ENCODE measurements around the gene PKHD1. TPM values are rescaled to one million over a fixed set of nuclear protein-coding genes. Genes with fewer than 3 reads are reported as not detected.

The PKHD1 gene
- total RNA-seq, 1 donor from 2014 or later: not detected

DNA sequence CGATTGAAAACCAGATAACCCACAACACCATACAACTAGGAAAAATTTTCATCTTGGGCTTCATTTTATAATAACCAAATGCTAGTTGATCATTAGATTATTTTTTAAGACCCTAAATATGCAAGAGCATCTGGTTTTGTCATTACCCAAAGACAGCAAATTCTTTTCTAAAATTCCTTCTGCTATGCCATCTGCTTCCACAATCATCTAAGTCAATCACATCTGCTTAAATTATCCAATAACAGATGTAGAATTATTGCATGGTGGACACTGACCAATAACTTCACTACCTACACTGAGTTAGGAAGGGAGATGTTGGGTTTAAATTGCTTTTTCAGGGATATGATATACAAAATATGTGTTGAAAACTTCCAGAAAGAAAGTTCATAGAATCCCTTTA is 41.9 kb downstream of the PKHD1 start:
- intact Hi-C loops (cut with micrococcal nuclease): no loop called here

DNA sequence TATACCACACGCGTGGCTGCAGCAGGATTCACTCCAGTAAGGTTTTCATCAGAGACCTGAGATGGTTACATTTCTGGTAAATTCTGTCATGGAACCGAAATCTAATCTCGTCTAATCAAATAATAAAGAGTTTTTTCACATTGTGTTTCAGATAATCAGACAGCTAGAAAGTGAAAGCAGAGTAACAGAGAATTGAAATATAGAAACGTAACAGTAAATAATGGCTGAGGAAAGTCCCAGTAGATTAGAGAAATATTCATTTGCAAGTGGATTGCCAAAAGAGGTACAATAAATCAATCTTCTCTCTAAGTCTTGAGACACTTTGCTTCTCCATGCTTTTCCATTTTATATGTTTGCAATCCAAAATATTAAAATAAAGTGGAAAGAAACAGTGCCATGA is 42.4 kb downstream of the PKHD1 start:
- intact Hi-C loops (cut with micrococcal nuclease): no loop called here

DNA sequence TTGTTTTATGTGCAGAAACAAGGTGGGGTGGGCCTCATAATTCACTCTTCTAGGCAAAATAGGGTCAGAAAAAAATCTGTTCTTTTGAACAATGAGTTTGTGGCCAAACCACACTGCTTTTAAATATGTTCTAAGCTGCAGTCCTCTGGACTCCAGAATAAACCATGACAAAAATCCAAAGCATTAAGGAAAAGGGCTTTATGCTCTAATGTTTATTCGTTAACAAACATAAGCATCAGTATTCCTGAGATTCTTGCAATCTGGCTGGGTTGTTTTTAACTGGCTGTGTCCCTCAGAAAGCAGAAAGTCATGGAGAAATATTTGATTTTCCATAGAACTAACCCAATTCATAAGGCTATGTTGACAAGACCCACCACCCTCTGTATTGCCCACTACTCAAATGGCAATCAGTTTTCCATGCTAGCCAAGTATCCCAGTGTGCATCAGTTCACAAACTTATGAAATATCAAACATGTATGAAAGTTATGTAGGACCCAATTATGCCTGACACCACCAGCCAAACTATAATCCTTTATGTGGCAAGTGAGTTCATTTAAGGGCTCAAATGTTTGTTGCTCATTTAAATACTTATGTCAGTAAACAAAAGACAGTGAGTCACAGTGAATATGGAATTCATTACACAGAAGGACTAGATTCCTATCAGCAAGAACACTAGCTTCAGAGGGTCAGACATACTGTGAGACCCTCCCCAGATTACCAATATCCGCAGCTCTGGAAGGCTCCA is 45.1 kb downstream of the PKHD1 start:
- intact Hi-C loops (cut with micrococcal nuclease): no loop called here

DNA sequence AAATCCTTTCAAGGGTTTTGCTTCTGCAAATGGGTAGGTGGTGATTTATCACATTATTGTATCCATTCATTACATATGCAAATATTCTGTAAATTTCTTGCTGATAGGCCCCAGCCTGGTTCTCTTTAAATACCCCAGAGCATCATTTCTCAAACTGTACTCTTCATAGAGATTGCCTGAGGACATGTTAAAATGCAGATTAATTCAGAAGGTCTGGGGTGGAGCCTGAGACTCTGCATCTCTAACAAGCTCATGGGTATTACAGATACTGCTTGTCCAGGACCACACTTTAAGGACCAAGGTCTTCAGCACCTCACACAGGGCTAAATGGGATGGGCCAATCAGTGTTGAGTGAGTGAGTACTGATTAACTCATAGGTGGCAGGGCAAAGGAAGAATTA is 46.3 kb downstream of the PKHD1 start:
- intact Hi-C loops (cut with micrococcal nuclease): no loop called here

DNA sequence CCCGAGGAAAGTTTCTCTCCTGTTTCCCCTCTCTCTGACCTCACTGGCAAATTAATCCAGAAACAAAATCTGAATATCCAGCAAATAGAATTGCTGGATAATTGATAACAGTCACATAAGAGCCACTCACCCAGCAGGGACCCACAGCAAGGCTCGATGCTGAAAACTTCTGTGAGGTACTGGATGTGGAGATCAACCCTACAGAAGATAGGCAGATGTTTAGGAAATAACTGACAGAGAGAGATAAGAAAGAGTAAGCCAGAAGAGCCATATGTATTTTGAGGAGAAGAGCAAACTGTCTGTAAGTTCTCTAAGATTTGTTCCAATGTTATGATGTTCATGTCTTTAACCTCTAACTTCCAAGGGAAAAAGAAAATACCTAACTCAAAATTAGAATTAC is 59.7 kb downstream of the PKHD1 start:
- intact Hi-C loops (cut with micrococcal nuclease): no loop called here

DNA sequence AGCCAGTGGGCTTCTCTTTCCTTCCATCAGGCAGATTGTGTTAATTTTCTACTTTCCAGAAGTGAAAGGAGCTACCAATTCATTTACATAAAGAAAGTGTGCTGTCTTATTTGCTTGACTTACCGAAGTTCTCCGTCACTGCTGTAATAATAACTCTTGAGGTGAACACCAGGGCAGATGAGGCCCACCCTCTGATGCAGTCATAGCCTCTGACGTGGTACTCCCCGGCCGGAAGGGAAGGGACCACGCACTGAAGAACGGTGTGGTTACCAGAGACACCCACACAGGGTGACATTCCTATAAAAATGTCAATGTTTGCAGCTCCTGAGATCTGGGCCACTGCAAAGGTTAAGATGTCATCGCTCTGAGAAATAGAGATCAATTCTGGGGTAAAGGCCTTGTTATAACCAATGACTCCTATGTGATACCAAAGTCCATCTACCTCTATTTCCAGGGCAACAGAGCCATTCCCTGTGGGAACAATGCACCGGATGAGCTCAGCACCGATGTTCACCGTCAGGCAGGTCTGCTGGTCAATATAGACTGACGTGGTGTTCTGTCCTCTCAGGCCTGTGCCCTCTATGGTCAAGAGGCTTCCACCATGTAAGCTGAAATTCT is 62.9 kb downstream of the PKHD1 start:
- intact Hi-C loops (cut with micrococcal nuclease): no loop called here

DNA sequence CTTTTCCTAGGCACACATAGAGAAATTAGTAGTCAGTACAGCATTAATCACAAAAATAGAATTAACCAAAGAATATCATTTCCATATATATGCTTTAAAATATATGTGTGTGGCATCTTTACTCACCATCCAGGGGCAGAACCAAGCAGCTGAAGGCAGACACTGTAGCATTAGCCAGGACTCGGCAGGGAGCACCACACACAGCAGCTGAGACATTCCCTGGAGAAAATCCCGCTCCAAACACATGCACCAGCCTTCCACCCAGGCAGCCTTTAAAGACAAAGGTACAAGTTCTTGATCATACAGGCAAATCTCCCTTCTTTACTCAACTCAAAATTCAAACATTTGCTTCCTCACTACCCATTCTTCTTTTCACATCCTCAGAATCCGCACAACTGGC is 64.7 kb downstream of the PKHD1 start:
- intact Hi-C loops (cut with micrococcal nuclease): no loop called here

DNA sequence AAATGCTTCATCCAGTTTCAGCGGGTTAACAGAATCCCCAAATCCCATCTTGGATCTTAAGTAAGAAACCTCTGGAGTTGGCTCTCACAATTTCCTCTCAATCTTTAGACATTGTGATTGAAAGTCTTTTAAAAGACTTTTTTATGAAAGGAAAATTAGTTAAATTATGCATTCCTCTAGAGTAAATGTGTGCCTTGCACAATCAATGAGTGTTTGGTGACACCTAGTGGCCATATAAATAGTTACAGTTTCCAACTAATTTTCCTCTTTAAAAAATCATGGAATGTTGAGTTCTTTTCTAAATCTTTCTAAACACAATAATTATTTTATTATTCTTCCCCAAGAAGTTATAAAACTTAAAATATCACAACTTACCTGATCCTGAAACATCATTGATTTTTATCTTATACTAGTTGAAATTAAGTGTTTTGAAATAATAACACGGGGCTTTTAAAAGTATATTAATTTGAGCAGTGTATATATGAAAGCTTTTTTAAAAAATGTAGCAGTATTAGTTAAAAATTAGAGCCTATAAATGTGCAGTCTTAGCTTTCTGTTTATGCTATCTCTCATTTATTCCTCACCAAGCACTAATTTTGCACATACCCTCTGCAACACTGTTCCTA is 66.4 kb downstream of the PKHD1 start:
- intact Hi-C loops (cut with micrococcal nuclease): loop anchor here (1.0 to 2.0 kb wide), 3 partner anchors 166 to 1892 kb away; no protein-coding TSS in a partner anchor

DNA sequence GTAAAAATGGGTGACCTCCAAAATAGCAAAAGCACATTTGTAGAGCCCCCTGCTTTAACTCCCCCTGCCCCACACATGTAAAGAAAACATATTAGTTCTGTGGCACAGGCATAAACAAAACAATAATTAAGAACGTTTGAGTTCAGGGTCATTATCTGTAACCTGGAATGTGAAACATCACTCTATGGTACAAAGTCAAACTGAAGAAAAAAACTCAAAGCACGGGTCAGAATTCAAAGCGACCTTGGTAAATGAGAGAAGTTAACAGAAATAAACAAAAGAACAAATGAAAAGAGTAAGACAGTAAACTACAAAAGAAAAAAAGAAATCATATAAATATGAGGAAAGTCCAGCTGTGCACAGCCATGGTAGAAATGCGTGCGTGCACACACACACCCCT is 67.5 kb downstream of the PKHD1 start:
- intact Hi-C loops (cut with micrococcal nuclease): loop anchor here (2.0 kb wide), 1 partner anchor 1891 kb away; no protein-coding TSS in a partner anchor

DNA sequence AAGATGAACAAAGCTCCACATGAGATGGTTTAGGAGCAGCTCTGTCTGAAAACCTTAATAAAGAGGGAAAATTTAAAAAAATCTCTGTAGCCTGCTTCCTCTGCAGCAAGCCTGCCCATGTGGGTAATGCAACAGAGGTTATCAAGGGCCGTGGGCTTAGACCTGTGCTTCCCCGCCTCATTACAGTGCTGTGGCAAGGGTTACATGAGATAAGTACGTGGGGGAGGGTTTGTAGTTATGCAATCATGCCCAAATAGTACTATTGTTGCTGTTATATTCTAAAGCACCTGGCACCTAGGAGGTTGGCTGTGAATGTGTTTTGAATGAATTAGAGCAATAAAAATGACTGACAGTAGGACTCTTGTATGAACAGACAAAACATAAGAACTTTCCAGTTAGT is 68.3 kb downstream of the PKHD1 start:
- intact Hi-C loops (cut with micrococcal nuclease): no loop called here

DNA sequence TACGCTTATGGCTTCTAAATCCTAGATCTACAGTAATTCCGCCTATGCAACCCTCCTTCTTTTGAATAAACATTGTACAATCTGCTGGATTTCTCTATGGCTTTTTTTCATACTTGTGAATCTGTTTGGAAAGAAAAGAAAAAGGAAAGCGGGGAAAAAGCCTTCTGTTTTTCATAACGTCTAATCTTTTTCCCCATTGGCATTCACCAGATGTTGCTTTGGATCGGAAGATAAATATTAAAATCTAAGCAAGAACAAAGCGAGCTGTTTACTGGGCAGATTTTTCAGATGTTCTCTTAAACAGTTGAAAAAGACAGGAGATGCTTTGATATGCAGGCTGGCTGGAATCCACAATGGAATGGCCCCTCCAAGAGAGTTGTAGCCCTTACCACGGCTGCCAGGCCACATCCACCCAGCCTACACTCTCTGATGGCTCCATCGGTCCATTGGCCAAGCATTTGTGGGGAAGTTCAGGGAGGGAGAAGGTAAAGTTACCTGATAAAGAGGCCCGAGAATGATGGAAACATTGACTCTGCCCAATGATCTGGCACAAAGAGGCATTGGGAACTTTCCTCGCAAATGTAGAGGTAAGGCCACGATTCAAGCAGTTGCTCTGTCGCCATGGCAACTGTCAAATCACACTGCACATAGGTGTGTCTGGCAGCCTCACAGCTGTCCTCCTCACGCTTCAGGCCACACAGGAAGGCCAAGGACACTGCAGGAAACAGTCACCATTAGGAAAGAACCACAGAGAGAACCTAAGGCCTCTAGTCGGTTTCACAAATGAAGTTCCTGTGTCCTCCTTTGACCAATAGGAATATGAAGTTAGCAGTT is 70.3 kb downstream of the PKHD1 start:
- intact Hi-C loops (cut with micrococcal nuclease): no loop called here

DNA sequence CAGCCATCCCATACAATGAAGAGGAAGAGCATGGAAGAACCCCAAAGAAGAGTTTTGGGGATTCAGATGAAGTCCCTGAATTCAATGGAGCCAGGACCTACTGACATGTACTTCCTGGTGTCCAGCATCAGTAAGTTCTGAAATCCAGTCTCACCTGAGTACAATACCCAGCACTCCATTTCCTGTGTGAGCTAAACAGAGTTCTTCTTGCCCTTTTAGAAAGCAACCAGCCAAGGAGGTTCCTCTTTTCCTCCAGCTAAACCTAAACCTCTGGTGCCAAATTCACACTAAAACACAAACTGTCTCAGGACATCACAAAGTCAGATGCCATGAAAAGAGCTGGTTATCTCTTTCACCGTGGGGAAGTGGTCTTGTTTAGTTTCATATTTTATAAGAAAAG is 71.5 kb downstream of the PKHD1 start:
- intact Hi-C loops (cut with micrococcal nuclease): no loop called here

DNA sequence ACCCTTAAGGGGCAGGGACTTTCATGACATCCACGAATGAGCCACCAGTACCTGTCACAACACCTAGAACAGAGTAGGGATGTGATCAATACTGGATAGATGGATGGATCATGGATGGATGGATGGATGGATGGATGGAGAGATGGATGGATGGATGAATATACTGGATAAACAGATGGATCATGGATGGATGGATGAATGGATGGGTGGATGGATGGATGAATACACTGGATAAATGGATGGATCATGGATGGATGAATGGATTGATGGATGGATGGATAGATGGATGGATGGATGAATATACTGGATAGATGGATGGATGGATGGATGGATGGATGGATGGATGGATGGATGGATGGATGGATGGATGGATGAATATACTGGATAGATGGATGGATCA is 73.0 kb downstream of the PKHD1 start:
- intact Hi-C loops (cut with micrococcal nuclease): no loop called here

DNA sequence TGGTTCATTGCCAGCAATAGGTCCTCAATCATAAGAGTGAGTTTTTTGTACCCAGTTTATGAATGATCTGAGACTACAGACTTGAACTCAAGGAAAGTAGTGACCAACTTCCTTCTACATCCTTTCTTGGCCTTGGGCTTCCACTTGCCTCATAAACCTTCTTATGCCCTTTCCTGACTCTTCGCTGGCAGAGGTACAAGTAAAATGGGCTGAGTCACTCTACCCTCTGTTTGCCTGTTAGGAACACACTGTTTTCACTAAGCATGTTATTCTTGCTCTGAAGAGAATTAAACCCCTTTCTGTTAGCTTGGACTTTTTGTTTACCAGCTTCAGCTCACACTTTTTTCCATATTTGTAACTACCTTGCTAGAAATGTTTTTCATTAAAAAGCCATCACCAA is 74.4 kb downstream of the PKHD1 start:
- intact Hi-C loops (cut with micrococcal nuclease): no loop called here

DNA sequence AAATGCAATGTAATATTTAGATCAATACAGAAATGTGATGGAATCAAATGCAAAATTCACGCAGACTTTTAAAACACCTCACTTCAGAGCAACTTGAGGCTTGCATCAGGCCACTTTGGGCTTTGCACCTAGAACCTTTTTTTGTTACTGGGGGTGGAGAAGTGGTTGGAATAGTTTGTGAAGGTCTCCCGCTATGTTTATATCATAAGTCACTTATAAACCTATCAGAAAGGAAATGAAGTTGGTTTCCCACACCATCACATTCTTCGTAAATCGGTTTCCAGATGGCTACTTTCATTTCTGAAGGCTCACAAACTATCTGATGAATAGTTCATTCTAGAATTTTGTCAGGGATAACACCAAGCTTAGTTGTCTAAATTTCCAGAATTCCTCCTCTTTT is 74.8 kb downstream of the PKHD1 start:
- intact Hi-C loops (cut with micrococcal nuclease): no loop called here

DNA sequence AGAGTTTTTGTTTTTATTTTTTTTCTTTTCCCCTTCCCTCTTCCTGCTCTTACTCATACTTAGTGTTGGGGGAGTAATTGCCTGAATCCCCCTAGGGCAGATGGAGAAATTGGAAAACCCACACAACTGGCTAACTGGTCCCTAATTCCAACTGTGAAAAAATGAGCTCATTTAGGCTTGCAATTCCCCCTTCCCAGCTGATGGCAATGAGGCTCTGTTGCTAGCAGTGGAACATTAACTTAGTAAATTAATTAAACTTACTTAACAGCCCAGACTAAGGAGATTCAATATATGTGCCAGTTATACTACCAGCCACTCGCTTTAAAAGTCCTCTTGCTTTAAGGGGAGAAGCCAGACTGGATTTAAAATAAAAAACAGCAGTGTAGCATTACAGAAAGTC is 76.6 kb downstream of the PKHD1 start:
- intact Hi-C loops (cut with micrococcal nuclease): no loop called here

DNA sequence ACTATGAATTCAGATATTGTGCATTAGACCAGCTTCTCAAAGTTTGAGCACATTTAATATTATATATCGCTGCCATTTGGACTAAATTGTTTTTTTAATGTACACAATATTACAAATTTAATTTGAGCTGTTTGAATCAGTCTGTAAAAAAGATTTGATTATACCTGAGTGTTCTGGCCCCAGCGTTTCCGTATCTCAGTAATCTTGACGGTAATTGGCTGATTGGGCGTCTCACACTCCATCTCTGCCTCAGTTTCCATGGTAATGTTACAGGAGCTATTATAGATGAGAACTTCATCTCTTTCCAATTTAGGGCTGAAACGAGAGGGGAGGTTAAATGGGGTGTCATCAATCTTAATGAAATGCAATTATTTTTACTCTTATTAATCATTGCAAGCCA is 77.3 kb downstream of the PKHD1 start:
- intact Hi-C loops (cut with micrococcal nuclease): no loop called here

DNA sequence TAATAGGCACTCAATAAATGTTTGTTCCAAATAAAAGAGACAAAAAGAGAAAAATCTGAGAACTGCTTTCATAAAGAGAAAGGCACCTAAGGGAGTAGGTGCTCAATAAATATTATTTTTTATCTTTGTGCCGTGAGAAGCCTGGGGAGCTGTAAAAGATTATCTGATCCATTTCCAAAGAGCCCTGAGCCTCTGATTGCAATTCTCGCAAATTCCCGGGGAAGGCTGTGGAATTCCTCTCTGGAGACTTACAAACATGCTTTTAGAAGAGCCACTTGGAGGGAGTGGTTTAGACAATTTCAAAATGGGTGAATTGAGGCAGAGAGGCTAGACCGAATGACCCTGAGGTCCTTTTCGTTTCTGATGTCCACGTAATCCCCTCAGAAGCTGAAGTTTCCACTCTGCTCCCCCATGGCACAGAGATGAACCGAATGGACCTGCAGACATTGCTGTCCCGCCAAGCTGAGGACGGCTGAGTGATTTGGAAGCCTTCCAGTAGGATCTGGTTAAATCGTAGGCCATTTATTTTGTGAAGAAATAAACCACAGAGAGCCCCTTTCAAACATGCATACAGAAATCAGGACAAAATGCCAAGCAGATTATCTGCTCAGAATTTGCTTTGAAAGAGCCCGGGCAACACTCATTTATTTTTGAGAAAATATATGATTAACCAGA is 77.8 kb downstream of the PKHD1 start:
- intact Hi-C loops (cut with micrococcal nuclease): no loop called here

DNA sequence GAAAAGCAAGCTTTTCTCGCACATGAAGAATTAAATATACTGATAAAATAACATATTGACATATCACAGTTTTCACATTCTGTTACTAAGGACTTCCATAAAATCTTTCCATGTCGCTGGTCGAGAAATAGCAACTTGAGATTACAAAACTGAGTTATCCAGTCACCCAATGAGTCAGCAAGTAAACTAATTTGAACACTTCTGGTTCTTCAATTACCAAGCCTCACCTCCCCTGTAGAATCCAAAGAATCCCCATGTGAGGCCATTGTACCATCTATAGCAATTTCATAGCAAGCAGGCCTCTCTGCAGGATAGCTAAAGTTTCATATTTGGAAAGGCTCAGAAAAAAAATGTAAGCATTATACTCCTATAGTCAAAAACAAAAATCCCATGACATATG is 87.3 kb downstream of the PKHD1 start:
- intact Hi-C loops (cut with micrococcal nuclease): no loop called here

DNA sequence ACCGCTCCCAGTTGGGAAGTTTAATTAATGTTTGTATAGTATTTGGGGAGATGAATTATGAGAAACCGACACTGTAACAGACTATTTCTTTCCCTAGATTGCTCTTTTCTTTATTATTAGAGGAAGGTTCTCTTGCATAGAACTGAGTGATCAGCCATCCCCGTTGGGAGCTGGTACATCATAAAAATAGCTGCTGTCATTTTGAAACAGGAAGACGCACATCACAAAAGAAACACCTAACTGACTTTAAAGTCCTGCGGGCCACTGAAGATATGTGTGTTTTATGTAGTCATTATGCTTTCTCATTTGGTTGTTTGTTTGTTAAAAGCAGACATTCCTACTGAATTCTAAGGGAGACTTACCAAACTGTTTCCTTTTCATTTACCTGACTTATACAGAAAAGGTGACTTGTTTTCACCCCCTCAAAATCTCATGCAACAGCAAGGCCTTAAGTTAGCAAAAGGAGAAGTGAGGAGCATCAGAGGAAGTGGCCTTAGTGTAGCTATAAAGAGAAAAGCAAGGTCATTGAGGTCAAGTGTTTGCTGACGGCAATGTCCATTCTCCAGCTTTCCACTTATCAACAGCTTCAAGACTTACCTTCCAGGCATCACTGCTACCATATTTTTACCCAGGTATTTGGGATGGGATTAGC is 91.0 kb downstream of the PKHD1 start:
- intact Hi-C loops (cut with micrococcal nuclease): no loop called here
